Measurements from ENCODE around the gene CCL24. TPM values are rescaled to one million over a fixed set of nuclear protein-coding genes. Genes with fewer than 3 reads are reported as not detected.
"Not testable (repeated sequence)": the region's sequence is repeated elsewhere in the genome, so short reads cannot be mapped to it uniquely, and the experiment has no call there.

The CCL24 gene
- total RNA-seq, 2 donors from 2014 or later, result 0.46 TPM; not detected in 1

DNA sequence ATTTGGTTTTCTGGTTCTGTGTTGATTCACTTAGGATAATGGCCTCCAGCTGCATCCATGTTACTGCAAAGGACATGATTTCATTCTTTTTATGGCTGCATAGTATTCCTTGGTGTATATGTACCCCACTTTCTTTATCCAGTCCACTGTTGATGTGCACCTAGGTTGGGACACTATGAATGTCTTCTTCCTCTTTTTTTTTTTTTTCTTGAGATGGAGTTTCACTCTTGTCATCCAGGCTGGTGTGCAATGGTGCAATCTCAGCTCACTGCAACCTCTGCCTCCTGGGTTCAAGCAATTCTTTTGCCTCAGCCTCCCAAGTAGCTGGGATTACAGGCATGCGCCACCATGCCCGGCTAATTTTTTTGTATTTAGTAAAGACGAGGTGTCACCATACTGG, 51.8 kb downstream of the CCL24 start:
- not testable (repeated sequence) for H3K9me3 Mint-ChIP-seq; H3K4me1 Mint-ChIP-seq (ENCODE audit: low read depth); DNase-seq; H3K36me3 Mint-ChIP-seq (ENCODE audit: insufficient read depth in 2 of 2); ATAC-seq (replicated peaks in 1 of 2); H3K27me3 Mint-ChIP-seq (ENCODE audit: low read depth); H3K4me3 Mint-ChIP-seq; H3K27ac Mint-ChIP-seq

Other genes with a start within 250 kb of the CCL24 start
- gene HIP1, start 74.9 kb downstream of the CCL24 start, total RNA-seq, result 10 to 100 TPM; 10.9 to 11.4 TPM
- 1 to 10 TPM in 1 of 2 donors, not detected in 1; 1.2 TPM for gene CCL26, start 41.6 kb downstream of the CCL24 start, total RNA-seq
- gene RHBDD2, start 65.2 kb upstream of the CCL24 start, total RNA-seq, result 10 to 100 TPM; 57.2 to 58.6 TPM
- 10 to 100 TPM; 31.6 to 42.7 TPM for gene POR, start 101.3 kb upstream of the CCL24 start, total RNA-seq
- 10 to 100 TPM; 23.5 to 25.4 TPM for gene TMEM120A, start 180.8 kb upstream of the CCL24 start, total RNA-seq
- 10 to 100 TPM; 52.0 to 54.6 TPM for gene STYXL1, start 234.2 kb upstream of the CCL24 start, total RNA-seq
- gene MDH2, start 234.3 kb upstream of the CCL24 start, total RNA-seq, result 100 to 1,000 TPM; 162 to 170 TPM

All from activated T-cell treated with anti-CD3 and anti-CD28 coated beads, Interleukin-2, amount 50 U/mL, for 72 hours (primary cell).